PC-9 (cell line): Measurements from ENCODE around the gene INPPL1. TPM values are rescaled to one million over a fixed set of nuclear protein-coding genes. Genes with fewer than 3 reads are reported as not detected.

ENCODE experiments used
- BruUV-seq: library from RNA; stranded (reverse); fragments of 400-500 nt; replicated peaks from 2 replicates; lab custom pipeline; 2021; lab: Mats Ljungman, UMichigan
- CTCF ChIA-PET: fragments of 300-600 bp; sonication (Branson Sonifier 250); formaldehyde crosslinking; loops from one replicate; lab custom pipeline; 2022; ENCODE audit warnings: antibody characterized with exemption; lab: Charles Lee
- POLR2A ChIA-PET: fragments of 300-600 bp; sonication (Branson Sonifier 250); formaldehyde crosslinking; loops from one replicate; lab custom pipeline; 2022; ENCODE audit warnings: antibody characterized with exemption; ENCODE audit not compliant: unreplicated experiment; lab: Charles Lee
- DNase-seq, 2 experiments: peaks; one replicate each; pipeline versions ENCODE4 v3.0.0 to v3.0.0-alpha.2; 2015 to 2022; ENCODE audit warnings: mixed read lengths in 1 of 2
- H2AFZ ChIP-seq: fragments of 200-600 bp; sonication (generic); 2 replicates; pipeline ENCODE4 v1.8.1; 2017; ENCODE audit warnings: antibody characterized with exemption
- H3F3A ChIP-seq: fragments of 200-600 bp; sonication (generic); 2 replicates; pipeline ENCODE4 v1.8.1; 2017; ENCODE audit warnings: antibody characterized with exemption, mild to moderate bottlenecking, low read depth; ENCODE audit not compliant: insufficient read depth
- H3K27ac ChIP-seq: fragments of 200-600 bp; sonication (generic); 2 replicates; pipeline ENCODE4 v1.6.1; 2016; ENCODE audit warnings: mixed run types
- H3K27me3 ChIP-seq: fragments of 200-600 bp; sonication (generic); 2 replicates; pipeline ENCODE4 v1.6.1; 2016; ENCODE audit warnings: low read depth, mixed run types; ENCODE audit not compliant: insufficient read depth
- H3K36me3 ChIP-seq: fragments of 200-600 bp; sonication (generic); 2 replicates; pipeline ENCODE4 v1.6.1; 2016; ENCODE audit warnings: low read depth, mixed run types
- H3K4me1 ChIP-seq: fragments of 200-600 bp; sonication (generic); replicated peaks from 2 replicates; pipeline ENCODE4 v1.6.1; 2016; ENCODE audit warnings: mixed run types; ENCODE audit not compliant: insufficient read depth
- H3K4me2 ChIP-seq: fragments of 200-600 bp; sonication (generic); 2 replicates; pipeline ENCODE4 v1.6.1; 2017; ENCODE audit warnings: mixed run types
- H3K4me3 ChIP-seq: fragments of 200-600 bp; sonication (generic); 2 replicates; pipeline ENCODE4 v1.6.1; 2016; ENCODE audit warnings: mixed run types
- H3K79me2 ChIP-seq: fragments of 200-600 bp; sonication (generic); 2 replicates; pipeline ENCODE4 v1.6.1; 2017; ENCODE audit warnings: low read depth, mixed run types
- H3K9me2 ChIP-seq: fragments of 200-600 bp; sonication (generic); 2 replicates; pipeline ENCODE4 v1.8.1; 2017; ENCODE audit warnings: mild to moderate bottlenecking; ENCODE audit not compliant: insufficient read depth
- H3K9me3 ChIP-seq: fragments of 200-600 bp; sonication (generic); 2 replicates; pipeline ENCODE4 v1.8.1; 2016; ENCODE audit warnings: low read depth; ENCODE audit not compliant: insufficient read depth
- H4K20me1 ChIP-seq: fragments of 200-600 bp; sonication (generic); 2 replicates; pipeline ENCODE4 v1.8.1; 2017; ENCODE audit not compliant: insufficient read depth
- CTCF ChIP-seq: fragments of 200-600 bp; sonication (generic); conservative IDR thresholded peaks from 2 replicates; pipeline ENCODE4 v1.6.1; 2017; ENCODE audit warnings: mixed run types, antibody characterized with exemption, mild to moderate bottlenecking, moderate library complexity
- EZH2 ChIP-seq: fragments of 200-600 bp; sonication (generic); IDR thresholded peaks from 2 replicates; pipeline ENCODE4 v1.8.0; 2017; ENCODE audit warnings: antibody characterized with exemption, low read depth
- intact Hi-C: fragments of 100-400 bp; cut with micrococcal nuclease; formaldehyde crosslinking; loops from one replicate; pipeline ENCODE4 v1.10.0; 2022; ENCODE audit not compliant: unreplicated experiment
- total RNA-seq: library from RNA; stranded (reverse); gene quantifications from 2 replicates; pipeline ENCODE4 v1.2.3, GENCODE V29; 2021

Gene INPPL1
- total RNA-seq, 1 experiment from 2014 or later: 199 TPM

- ChIA-PET POLR2A (interaction anchor here (0.6 kb wide), 2 partner anchors 149 to 1409 kb away, joined by 3 to 5 read pairs; no protein-coding TSS in a partner anchor), CTCF (no interaction called here)
- no peak for DNase-seq
- Histone ChIP-seq H3F3A (peaks cover 18% of the 10 kb centered on the region; the same call in 1 of the 2 replicates), H3K79me2 (peaks cover 20% of the 10 kb centered on the region), H3K27me3 (no peaks in the 10 kb centered on the region), H3K4me3 (no peak overlapping the region), H3K4me1 (0 out of 2 replicates have a peak, but pooled peaks cover 11% of the 10 kb centered on the region), H3K27ac (no peak overlapping the region), H3K4me2 (no peak overlapping the region), H2AFZ (no peak overlapping the region), H4K20me1 (peaks cover 21% of the 10 kb centered on the region), H3K36me3 (peaks cover 30% of the 10 kb centered on the region), H3K9me3 (no peaks in the 10 kb centered on the region), H3K9me2 (no peaks in the 10 kb centered on the region)
- no TSS peak for BruUV-seq
- intact Hi-C loops: no loop called here
- no peak for TF ChIP-seq CTCF
- TF ChIP-seq EZH2: no peak
Observed at GRCh38 chr11:72229925-72230763, 5.6 kb downstream of the INPPL1 start.

DNA sequence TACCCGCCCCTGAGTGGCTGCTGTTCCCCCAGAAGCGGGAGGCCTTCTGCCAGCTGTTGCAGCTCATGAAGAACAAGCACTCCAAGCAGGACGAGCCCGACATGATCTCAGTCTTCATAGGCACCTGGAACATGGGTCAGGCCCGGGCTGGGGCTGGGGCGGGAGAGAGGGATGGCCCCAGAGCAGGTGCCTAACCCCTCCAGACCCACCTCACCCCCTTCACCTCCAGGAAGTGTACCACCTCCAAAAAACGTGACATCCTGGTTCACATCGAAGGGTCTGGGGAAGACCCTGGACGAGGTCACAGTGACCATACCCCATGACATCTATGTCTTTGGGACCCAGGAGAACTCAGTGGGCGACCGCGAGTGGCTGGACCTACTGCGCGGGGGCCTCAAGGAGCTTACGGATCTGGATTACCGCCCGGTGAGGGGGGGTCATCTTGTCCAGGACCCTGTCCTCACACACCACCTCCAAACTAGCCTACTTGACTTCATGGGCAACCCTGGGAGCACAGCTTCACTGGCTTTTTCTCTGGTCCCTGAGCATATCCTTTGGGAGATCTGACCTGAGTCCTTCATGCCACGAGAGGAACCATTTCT lies 6.3 kb downstream of the INPPL1 start:
- H3K79me2 ChIP-seq: peaks cover 13% of the 10 kb centered on the region
- DNase-seq: no peak
- H3K4me2 ChIP-seq: no peak overlapping the region
- H3K9me3 ChIP-seq: no peaks in the 10 kb centered on the region
- CTCF ChIA-PET: no interaction called here
- no peaks in the 10 kb centered on the region for H3K9me2 ChIP-seq
- H3K4me3 ChIP-seq: no peak overlapping the region
- H3K36me3 ChIP-seq: peaks cover 30% of the 10 kb centered on the region
- TF ChIP-seq CTCF (no peak), EZH2 (no peak)
- H4K20me1 ChIP-seq: peaks cover 14% of the 10 kb centered on the region
- H3K4me1 ChIP-seq: 0 out of 2 replicates have a peak, but pooled peaks cover 7% of the 10 kb centered on the region
- H3F3A ChIP-seq: peaks cover 18% of the 10 kb centered on the region; the same call in 1 of the 2 replicates
- POLR2A ChIA-PET: interaction anchor here (0.6 kb wide), 1 partner anchor 150 kb away, joined by 3 read pairs; no protein-coding TSS in a partner anchor
- intact Hi-C loops: no loop called here
- H3K27me3 ChIP-seq: no peaks in the 10 kb centered on the region
- no peak overlapping the region for H3K27ac ChIP-seq
- no peak overlapping the region for H2AFZ ChIP-seq
- no TSS peak for BruUV-seq

DNA sequence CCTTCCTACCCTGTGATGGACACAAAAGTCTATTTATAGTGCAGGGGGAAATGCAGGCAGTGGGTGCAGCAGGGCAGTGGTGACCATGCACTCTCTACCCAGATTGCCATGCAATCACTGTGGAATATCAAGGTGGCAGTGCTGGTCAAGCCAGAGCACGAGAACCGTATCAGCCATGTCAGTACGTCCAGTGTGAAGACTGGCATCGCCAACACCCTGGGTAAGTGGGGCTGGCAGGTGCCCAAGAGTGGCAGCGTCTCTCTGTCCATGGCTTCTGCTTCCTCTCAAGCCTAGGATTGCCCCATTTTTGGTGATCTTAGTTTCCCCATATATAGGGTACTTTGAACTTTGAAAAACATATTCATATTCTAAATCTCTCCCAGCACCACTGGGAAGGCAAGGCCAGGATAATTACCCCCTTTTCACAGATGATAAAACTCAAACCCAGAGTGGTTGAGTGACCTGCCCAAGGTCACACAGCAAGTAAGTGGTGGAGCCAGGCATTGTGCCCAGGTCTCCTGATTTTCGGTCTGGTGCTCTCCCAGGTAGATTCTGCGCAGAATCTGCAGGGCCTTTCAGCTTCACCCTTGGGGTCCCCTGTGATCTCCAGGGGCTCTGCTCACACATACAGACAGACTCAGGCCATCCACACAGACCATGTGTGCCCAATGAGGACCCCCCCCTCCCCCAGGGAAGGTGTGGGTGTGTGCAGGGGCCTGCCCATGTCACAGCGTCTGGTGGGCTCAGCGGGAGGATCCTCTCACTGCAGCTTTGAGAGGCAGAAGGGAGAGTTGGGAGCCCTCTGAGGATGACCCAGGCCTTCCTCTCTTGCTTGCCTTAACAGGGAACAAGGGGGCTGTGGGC lies 7.1 kb downstream of the INPPL1 start:
- DNase-seq: no peak
- H3K9me3 ChIP-seq: no peaks in the 10 kb centered on the region
- ChIA-PET CTCF (no interaction called here), POLR2A (no interaction called here)
- H3K4me3 ChIP-seq: no peak overlapping the region
- no peak overlapping the region for H2AFZ ChIP-seq
- intact Hi-C loops: no loop called here
- H3K4me2 ChIP-seq: no peak overlapping the region
- no peaks in the 10 kb centered on the region for H3K4me1 ChIP-seq
- TF ChIP-seq CTCF (no peak), EZH2 (no peak)
- H3K36me3 ChIP-seq: peaks cover 30% of the 10 kb centered on the region
- peaks cover 21% of the 10 kb centered on the region for H3F3A ChIP-seq
- no peak overlapping the region for H3K27ac ChIP-seq
- H3K9me2 ChIP-seq: no peaks in the 10 kb centered on the region
- H3K27me3 ChIP-seq: no peaks in the 10 kb centered on the region
- no TSS peak for BruUV-seq
- H3K79me2 ChIP-seq: peaks cover 5% of the 10 kb centered on the region
- H4K20me1 ChIP-seq: peaks cover 9% of the 10 kb centered on the region
